AG10803 (cell line): ENCODE measurements around the gene CNTNAP2.

Source experiments
- DNase-seq: peaks from one replicate; pipeline ENCODE4 v3.0.0; 2010; ENCODE audit warnings: low read depth
- H3K4me3 ChIP-seq: 2 replicates; pipeline ENCODE4 v1.5.1; 2011; ENCODE audit warnings: mild to moderate bottlenecking, low read length, control low read depth
- TF ChIP-seq, protein P1 (sequence below): conservative IDR thresholded peaks from 2 replicates; pipeline ENCODE4 v1.5.1; 2011; ENCODE audit warnings: mild to moderate bottlenecking, low read length, control low read depth, inconsistent platforms

CNTNAP2 gene

DNA sequence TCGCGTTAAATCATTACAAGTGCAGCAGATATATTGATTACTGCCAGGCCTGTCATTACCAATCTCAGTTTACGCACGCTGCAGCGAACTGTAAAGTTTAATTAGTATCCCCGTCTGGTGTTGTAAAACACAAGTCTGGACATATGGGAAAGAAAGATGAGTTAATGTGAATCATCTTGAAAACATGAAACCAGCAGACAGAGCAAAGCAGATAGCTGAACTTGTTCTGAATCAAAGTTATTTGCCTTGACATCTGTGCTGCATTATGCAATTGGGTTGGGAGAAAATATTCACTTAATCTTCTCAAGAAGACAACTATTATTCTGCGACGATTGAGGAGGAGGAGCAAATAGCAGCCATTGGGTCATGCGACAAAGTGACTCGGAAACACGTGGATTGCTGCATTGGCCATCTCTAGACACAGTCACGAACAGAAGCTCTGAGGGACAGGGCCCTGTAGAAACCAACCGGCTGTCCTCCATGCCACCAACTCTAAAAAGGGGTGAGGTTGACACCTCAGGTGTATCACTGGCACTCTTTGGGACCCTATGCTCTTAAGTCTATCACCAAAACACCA is 2317.7 kb downstream of the CNTNAP2 start:
- no peak overlapping the region for H3K4me3 ChIP-seq
- TF ChIP-seq, protein P1, sequence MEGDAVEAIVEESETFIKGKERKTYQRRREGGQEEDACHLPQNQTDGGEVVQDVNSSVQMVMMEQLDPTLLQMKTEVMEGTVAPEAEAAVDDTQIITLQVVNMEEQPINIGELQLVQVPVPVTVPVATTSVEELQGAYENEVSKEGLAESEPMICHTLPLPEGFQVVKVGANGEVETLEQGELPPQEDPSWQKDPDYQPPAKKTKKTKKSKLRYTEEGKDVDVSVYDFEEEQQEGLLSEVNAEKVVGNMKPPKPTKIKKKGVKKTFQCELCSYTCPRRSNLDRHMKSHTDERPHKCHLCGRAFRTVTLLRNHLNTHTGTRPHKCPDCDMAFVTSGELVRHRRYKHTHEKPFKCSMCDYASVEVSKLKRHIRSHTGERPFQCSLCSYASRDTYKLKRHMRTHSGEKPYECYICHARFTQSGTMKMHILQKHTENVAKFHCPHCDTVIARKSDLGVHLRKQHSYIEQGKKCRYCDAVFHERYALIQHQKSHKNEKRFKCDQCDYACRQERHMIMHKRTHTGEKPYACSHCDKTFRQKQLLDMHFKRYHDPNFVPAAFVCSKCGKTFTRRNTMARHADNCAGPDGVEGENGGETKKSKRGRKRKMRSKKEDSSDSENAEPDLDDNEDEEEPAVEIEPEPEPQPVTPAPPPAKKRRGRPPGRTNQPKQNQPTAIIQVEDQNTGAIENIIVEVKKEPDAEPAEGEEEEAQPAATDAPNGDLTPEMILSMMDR, result no peak
- DNase-seq, result peak; percentile 16

DNA sequence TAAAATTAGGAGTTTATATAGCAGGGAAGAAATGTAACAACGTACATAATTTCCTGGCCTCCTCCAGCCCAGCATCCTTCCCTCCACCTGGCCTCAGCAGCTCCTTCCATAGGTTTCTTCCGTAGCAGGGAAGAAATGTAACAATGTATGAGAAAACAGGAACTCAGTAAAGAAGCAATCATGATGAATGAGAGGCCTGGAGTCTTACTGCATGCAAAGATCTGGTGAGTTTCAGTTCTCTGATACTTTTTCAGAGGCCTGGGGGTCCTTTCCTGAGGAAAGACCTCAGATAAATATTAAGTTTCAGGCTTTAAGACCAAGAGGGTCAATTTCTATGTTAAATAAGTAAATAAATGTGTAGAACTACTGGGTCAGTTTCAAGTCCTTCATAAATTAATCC is 2318.3 kb downstream of the CNTNAP2 start:
- DNase-seq, result no peak
- TF ChIP-seq, protein P1, result no peak
- H3K4me3 ChIP-seq, result no peak overlapping the region

DNA sequence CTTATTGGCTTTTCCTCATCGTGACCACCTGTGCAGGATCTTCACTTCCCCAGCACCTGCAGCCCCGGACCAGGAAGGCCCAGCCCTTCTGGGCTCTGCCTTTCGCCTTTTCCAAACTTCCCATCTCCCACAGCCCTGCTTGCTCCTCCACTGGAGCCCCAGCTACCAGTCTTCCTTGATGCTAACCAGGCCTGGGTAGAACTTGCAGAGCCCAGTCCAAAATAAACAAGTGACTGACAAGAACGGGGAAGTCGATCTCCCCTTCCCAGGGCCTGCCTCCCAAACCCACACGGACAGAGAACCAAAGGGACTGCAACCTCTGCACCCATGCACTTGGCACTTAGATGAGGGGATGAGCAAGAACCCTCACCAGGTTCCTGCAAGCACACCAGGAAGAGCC is 2319.1 kb downstream of the CNTNAP2 start:
- TF ChIP-seq, protein P1, result no peak
- no peak overlapping the region for H3K4me3 ChIP-seq
- no peak for DNase-seq

DNA sequence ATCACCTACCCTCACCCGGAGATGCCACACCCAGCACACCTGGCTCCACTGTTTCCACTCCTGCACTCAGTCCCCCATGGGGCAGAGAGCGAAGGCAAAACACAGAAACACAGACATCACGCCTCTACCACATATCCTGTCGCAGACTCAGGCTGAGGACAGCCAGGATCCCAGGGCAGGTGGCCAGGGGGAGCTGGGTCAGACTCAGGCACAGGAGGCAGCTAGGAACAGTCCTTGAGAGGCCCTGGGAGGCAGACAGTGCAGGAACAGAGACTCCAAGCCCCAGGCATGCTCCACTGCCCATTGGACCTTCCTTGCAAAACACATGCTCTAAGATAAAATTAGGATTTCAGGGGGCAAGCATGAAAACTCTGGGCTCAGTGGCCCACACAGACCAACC is 2319.5 kb downstream of the CNTNAP2 start:
- DNase-seq, result no peak
- TF ChIP-seq, protein P1, result no peak
- no peak overlapping the region for H3K4me3 ChIP-seq

DNA sequence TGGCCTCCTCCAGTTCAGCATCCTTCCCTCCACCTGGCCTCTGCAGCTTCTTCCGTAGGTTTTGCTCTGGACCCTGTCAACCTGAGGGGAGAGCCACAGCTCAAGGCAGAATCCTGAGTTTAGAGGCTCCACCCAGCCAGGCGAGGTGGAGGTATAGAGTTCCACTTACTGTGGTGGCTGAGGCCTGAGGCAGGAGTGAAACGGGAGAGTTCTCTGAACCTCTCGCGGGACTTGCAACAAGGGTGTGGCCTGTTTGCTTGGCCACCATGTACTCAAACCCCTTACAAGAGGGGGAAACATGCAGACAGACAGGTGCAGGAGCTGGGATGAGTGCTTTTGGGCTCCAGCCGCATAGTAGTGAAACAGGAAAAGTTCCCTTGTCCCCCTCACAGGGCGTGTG is 2320.0 kb downstream of the CNTNAP2 start:
- TF ChIP-seq, protein P1, result no peak
- H3K4me3 ChIP-seq, result no peak overlapping the region
- DNase-seq, result no peak

DNA sequence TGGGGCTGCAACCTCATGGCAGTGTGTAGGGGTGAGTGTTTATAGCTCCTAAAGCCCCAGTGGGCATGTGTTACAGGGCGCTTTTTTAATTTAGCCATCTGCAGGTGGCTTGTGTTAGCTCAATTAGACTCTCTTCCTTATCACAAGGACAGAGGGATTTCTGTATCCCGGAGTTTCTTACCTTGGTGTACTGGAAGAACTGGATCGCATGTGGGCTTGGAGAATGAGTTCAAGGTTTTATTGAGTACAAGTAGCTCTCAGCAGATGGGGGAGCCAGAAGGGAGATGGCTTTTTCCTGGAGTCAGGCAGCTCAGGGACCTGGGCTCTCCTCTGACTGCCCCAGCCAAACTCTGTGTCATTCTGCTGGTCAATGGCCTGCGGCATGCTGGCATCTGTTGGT is 2320.4 kb downstream of the CNTNAP2 start:
- TF ChIP-seq, protein P1, result no peak
- DNase-seq, result no peak
- no peak overlapping the region for H3K4me3 ChIP-seq

DNA sequence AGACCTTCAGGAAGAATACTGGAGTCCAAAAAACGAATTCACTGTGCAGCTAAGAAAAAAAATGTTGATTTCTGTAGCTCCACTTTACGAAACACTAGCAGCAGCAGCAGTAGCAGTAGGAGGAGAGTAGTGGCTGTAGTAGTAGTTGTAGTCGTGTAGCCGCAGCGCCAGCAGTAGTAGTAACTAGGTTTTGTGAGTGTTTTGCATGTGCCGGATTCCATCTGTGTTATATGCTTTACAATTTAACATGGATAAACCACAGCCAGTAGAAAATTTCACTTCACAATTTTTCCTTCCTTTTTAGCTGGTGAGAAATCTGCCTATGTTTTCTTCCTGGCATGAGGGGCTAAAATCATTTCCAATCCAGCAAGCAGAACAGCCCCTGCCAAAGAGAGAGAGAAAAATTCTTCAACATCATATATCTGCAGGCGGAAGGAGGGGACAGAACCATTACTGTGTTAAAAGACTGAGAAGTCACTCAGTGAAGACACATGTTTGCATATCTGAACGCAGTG is 2325.6 kb downstream of the CNTNAP2 start:
- TF ChIP-seq, protein P1, result no peak
- no peak for DNase-seq
- no peak overlapping the region for H3K4me3 ChIP-seq
